GM19035 (cell line): ENCODE measurements around the gene PGM5.

Experiments used
- ATAC-seq: cut with Tn5 transposase; IDR thresholded peaks from one replicate; pipeline ENCODE4 v1.9.1; 2021; ENCODE audit not compliant: unreplicated experiment

The PGM5 gene

GRCh38 chr9:68431307-68431706 lies 74.9 kb downstream of the PGM5 start:
- no peak for ATAC-seq

GRCh38 chr9:68433531-68434110 lies 77.2 kb downstream of the PGM5 start:
- no peak for ATAC-seq

GRCh38 chr9:68437785-68438184 lies 81.4 kb downstream of the PGM5 start:
- ATAC-seq = no peak

DNA sequence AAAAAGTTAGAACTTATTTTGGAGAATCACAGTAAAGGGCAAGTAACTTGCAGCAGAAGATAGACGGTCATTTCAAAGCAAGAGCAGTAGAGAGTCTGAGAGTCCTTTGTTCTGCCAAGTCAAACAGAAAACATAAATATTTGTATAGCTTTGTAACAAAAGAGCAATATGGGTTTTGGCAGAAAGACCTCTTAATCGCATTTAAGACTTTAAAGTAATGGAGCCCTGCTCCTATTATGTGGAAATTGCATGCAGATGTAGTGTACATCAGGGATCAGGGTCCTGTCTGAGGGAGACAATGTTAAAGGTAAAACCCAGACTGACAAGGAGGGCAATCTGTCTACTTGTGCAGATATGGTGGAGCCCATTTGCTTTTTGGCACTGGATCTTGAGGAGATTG lies 87.2 kb downstream of the PGM5 start:
- ATAC-seq = no peak

- ATAC-seq = no peak
Observed at GRCh38 chr9:68446836-68447235, 90.4 kb downstream of the PGM5 start.

GRCh38 chr9:68447611-68448010 lies 91.2 kb downstream of the PGM5 start:
- no peak for ATAC-seq

DNA sequence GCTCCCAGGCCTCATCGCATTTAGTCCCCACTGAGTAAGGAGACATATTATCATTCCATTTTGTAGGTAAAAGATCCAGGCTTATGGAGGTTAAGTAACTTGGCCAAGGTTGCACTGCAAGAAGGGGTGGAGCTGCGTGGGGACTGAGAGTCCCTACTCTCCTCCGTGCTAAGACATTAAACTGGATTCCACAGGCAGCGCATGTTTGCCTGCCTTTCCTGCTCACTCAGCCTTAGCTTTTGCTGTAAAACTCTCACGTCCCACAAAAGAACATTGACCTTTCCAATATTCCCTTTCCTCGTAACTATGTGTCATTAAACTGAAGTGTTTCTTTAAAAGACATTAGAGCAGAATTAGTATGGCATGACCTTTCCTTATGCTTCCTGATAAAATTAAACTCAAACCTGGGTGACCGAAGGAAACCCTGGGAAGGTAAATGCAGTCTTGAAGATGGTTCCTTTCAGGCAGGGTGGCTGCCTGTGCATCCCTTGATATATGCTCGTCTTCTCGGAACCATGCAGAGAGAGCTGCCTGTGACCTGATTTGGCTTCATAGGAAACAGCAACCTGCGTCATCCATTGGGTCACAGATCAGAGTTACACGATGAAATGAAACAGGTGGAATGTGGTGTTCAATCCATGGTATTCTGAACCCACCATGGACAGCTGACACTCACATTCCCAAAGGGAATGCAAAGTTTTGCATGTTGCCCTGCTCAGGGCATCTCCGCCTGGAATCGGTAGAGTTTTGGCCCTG lies 98.3 kb downstream of the PGM5 start:
- no peak for ATAC-seq

GRCh38 chr9:68455451-68455850 lies 99.0 kb downstream of the PGM5 start:
- ATAC-seq = no peak

- no peak for ATAC-seq
Observed at GRCh38 chr9:68457803-68458202, 101.4 kb downstream of the PGM5 start.

- ATAC-seq = no peak
Observed at GRCh38 chr9:68458918-68459317, 102.5 kb downstream of the PGM5 start.

- ATAC-seq = no peak
Observed at GRCh38 chr9:68462105-68462775, 105.8 kb downstream of the PGM5 start.

DNA sequence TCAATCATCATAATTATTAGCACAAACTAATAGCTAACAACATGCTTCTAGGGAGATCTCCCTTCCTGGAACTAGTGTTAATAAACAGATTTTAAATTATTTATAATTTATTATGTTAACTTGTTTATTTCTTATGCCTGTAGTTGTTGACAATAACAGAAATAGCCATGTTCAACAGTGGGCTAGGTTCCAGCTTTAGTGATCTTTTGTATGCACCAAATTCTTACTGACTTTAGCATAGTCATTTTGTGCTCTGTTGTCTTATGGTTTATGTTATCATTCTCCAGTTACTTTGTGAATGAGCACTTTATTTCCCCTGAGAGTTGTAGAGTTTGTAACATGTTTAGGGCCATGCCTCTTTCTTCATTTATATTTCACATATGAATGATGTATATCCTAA lies 113.7 kb downstream of the PGM5 start:
- no peak for ATAC-seq

DNA sequence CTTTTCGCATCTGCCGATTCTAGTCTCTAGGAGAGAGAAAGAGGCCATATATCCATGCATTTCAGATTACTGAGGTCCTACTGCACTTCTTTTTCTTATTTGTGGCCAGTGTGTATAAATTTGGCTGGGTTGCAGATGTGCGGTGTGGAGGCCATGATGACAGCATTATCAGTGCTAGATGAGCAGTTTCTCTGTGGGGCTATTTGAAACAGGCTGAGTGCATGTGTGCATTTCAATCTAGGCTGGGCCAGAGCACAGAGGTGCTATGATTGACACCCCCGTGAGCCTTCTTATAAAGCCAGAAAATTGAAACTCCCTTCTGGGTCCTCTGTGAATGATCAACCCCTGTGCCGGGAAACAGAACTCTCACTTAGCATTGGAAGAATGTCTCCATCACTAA lies 114.2 kb downstream of the PGM5 start:
- ATAC-seq = no peak

- ATAC-seq = no peak
Observed at GRCh38 chr9:68472119-68472518, 115.7 kb downstream of the PGM5 start.

DNA sequence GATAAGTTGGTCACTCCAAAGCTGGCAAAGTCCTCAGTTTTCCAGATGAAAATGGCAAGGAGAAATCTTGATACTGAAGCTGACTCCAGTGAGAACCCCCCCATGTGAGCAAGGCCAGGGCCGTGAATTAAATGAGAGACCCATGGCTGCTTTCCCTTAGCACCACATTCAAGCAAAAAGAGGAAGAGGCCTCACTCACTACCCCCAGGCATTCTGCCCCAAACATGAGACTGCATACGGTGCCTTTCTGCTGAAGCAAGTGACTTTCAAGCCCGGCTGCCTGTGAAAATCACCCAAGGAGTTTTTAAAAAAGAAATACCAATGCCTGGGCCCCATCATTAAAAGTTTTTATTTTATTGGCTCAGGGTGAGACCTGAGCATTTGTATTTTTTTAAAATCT lies 117.4 kb downstream of the PGM5 start:
- ATAC-seq = no peak

- ATAC-seq = no peak
Observed at GRCh38 chr9:68476422-68476821, 120.0 kb downstream of the PGM5 start.

DNA sequence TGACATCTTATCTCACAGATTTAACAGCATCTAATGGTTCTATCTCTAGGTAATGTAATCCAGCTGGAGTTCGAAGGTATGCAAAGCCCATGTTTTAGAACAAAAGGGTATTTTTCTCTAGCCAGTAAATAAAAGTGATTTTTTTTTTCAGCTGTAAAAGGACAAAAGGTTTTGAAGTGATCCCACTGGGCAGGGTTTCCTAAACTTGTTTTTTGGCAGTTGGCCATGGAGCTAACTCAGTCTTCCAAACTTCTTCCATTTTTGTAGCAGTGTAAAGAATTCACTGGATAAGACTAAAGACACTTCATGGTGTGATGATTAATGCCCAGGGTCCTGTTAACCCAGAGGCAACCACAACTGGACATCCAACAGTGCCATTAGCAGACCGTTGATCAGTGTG lies 120.4 kb downstream of the PGM5 start:
- ATAC-seq = no peak

DNA sequence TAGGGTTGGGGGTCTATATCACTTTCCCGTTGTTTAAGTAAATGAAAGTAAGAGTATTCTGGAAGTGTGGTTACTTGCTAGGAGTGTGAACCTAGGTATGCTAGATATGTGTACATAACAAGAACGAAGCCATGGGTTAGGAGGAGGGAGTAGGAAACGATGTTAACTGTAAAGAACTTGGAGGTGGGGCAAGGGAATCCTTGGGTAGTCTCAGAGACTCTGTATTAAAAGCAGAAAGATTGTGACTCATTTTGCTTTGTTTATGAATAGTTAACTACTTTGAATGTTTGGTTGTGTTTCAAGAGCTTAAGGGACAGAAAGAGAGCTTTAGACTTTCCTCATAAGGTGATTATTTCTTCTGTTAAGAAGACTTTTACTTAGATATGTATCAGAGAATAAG lies 124.4 kb downstream of the PGM5 start:
- ATAC-seq = no peak

DNA sequence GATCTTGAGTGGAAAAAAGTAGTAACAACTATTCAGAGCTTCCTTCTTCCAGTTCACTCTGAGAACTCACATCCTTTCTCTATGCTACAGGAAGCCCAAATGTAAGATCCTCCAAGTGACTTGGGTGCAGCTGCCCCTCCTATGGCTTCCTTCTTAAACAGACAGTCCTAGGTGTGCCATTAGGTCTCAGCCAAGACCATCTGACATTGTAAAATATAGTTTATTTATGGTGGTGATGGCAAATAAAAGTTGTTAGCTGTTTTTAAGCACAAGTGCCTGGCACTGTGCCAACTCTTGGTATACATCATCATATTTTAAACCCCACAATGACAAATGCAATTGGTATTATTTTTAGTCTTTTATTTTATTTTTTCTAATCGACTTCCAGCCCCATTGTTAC lies 126.1 kb downstream of the PGM5 start:
- ATAC-seq = no peak

GRCh38 chr9:68488126-68488525 lies 131.7 kb downstream of the PGM5 start:
- no peak for ATAC-seq

DNA sequence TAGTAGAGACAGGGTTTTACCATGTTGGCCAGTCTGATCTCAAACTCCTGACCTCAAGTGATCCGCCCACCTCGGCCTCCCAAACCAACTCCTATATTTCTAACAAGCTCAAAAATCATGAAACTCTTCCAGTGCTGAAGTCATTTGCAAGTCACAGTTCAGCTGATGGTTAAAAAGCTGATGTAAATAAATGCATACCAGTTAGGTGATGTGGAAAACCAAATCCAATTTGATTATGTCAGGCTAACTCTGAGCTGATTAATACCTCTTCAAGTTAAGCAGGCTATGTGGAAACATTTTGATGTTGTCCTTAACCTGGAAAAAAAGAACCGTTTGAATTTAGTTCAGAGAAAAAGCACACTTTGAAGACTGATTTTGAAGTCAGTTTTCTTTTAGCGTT lies 133.2 kb downstream of the PGM5 start:
- ATAC-seq = no peak

- ATAC-seq = no peak
Observed at GRCh38 chr9:68492806-68493205, 136.4 kb downstream of the PGM5 start.
